Measurements from ENCODE around the gene FSD1. TPM values are rescaled to one million over a fixed set of nuclear protein-coding genes. Genes with fewer than 3 reads are reported as not detected.

FSD1 gene
- total and polyA plus RNA-seq, 9 of the 15 experiments (the other 6 are each of a cell fraction or from before 2014, with no cell fraction given), result 0.11 to 1.9 (median 0.94) TPM; not detected in 1

DNA sequence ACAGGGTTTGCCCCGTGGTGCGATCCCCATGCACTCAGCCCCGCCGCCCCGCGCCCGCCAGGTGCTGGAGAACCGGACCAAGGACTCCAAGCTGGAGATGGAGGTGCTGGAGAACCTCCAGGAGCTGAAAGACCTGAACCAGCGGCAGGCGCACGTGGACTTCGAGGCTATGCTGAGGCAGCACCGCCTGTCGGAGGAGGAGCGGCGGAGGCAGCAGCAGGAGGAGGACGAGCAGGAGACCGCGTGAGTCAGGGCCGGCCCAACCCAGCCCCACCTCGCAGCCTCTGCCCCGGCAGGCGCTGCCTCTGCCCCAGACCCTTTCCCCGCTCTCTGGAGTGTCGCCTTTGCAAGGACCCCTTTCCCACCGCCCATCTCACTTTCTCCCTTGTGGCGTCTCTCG lies 46.2 kb upstream of the FSD1 start:
- FAIRE-seq (no peak), DNase-seq (ENCODE audit: extremely low read depth in 1 of 4, low spot score in 3 of 4) (peak in 1 of 4 experiments; percentile 13), ATAC-seq (no peak)
- ChIA-PET CTCF (ENCODE audit: low intra/inter-chr PET ratio) (no interaction called here), POLR2A (interaction anchor here (0.5 to 1.1 kb wide), 2 partner anchors 17 to 212 kb away, joined by 3 read pairs; no protein-coding TSS in a partner anchor)
- Histone ChIP-seq H3K9ac (ENCODE audit: insufficient read depth in 1 of 2, low read depth in 2 of 2, low read length in 2 of 2) (peak overlapping the region in 1 of 2 experiments; percentile 35; a peak in 1 of 4 replicates), H3K9me1 (ENCODE audit: control insufficient read depth, insufficient read depth, low read length) (no peaks in the 10 kb centered on the region), H4K20me1 (replicated peaks; ENCODE audit: control insufficient read depth, insufficient read depth, low read length) (no peaks in the 10 kb centered on the region), H3K4me3 (no peak overlapping the region), H3K27me3 (ENCODE audit: control insufficient read depth in 2 of 2, insufficient read depth in 2 of 2, low read length in 2 of 2) (no peaks in the 10 kb centered on the region), H3K79me2 (ENCODE audit: control insufficient read depth, insufficient read depth, low read length) (no peaks in the 10 kb centered on the region), H3K9me3 (replicated peaks; ENCODE audit: control insufficient read depth, insufficient read depth, low read depth, low read length) (peaks cover 9% of the 10 kb centered on the region), H3K36me3 (ENCODE audit: control insufficient read depth, insufficient read depth, low read length) (peaks cover 65% of the 10 kb centered on the region; the same call in 2 of the 3 replicates), H3K4me2 (ENCODE audit: insufficient read depth, low read length) (no peak overlapping the region), H3K27ac (ENCODE audit: extremely low read depth, low read depth, low read length) (no peak overlapping the region), H3K4me1 (replicated peaks in 1 of 2; ENCODE audit: control insufficient read depth in 2 of 2, insufficient read depth in 2 of 2, low read length in 2 of 2) (peaks cover 0 to 5% of the 10 kb centered on the region in 2 experiments; a peak in 1 of 5 replicates), H2AFZ (ENCODE audit: low read depth, low read length) (no peak overlapping the region)
- in situ Hi-C loops (cut with MboI) (no loop called here), intact Hi-C loops (cut with micrococcal nuclease) (no loop called here)
- 94% methylated on average over 11 of the region's 28 CpGs for WGBS (ENCODE audit: insufficient coverage, low coverage, missing lambda C conversion rate)
- no TSS peak for BruUV-seq (replicated peaks)
- TF ChIP-seq POLR2G (IDR thresholded peaks at IDR 0.05; ENCODE audit: low read depth, low read length) (peak; percentile 39; the same call in 1 of the 2 replicates), TBP (optimal IDR thresholded peaks at IDR 0.05; ENCODE audit: low read depth, low read length) (no peak), ZNF316 (IDR thresholded peaks at IDR 0.05) (no peak), HMGN3 (IDR thresholded peaks at IDR 0.05; ENCODE audit: borderline replicate concordance, extremely low read depth, insufficient read length, low read depth, low read length) (no peak), KLF1 (tag; IDR thresholded peaks at IDR 0.05) (no peak), NCOA1 (IDR thresholded peaks at IDR 0.05; ENCODE audit: low read depth) (no peak), NR2C1 (IDR thresholded peaks at IDR 0.05) (no peak), NR2C1 (tag; IDR thresholded peaks at IDR 0.05) (no peak), ZZZ3 (IDR thresholded peaks at IDR 0.05) (no peak), RERE (CRISPR knock-in tag; IDR thresholded peaks at IDR 0.05; ENCODE audit: borderline replicate concordance) (no peak)
- TF ChIP-seq, protein P1, sequence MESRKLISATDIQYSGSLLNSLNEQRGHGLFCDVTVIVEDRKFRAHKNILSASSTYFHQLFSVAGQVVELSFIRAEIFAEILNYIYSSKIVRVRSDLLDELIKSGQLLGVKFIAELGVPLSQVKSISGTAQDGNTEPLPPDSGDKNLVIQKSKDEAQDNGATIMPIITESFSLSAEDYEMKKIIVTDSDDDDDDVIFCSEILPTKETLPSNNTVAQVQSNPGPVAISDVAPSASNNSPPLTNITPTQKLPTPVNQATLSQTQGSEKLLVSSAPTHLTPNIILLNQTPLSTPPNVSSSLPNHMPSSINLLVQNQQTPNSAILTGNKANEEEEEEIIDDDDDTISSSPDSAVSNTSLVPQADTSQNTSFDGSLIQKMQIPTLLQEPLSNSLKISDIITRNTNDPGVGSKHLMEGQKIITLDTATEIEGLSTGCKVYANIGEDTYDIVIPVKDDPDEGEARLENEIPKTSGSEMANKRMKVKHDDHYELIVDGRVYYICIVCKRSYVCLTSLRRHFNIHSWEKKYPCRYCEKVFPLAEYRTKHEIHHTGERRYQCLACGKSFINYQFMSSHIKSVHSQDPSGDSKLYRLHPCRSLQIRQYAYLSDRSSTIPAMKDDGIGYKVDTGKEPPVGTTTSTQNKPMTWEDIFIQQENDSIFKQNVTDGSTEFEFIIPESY (CRISPR knock-in tag; IDR thresholded peaks at IDR 0.05), result peak; percentile 71
- TF ChIP-seq, protein P2, sequence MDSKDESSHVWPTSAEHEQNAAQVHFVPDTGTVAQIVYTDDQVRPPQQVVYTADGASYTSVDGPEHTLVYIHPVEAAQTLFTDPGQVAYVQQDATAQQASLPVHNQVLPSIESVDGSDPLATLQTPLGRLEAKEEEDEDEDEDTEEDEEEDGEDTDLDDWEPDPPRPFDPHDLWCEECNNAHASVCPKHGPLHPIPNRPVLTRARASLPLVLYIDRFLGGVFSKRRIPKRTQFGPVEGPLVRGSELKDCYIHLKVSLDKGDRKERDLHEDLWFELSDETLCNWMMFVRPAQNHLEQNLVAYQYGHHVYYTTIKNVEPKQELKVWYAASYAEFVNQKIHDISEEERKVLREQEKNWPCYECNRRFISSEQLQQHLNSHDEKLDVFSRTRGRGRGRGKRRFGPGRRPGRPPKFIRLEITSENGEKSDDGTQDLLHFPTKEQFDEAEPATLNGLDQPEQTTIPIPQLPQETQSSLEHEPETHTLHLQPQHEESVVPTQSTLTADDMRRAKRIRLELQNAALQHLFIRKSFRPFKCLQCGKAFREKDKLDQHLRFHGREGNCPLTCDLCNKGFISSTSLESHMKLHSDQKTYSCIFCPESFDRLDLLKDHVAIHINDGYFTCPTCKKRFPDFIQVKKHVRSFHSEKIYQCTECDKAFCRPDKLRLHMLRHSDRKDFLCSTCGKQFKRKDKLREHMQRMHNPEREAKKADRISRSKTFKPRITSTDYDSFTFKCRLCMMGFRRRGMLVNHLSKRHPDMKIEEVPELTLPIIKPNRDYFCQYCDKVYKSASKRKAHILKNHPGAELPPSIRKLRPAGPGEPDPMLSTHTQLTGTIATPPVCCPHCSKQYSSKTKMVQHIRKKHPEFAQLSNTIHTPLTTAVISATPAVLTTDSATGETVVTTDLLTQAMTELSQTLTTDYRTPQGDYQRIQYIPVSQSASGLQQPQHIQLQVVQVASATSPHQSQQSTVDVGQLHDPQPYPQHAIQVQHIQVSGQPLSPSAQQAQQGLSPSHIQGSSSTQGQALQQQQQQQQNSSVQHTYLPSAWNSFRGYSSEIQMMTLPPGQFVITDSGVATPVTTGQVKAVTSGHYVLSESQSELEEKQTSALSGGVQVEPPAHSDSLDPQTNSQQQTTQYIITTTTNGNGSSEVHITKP (IDR thresholded peaks at IDR 0.05; ENCODE audit: partially characterized antibody), result no peak
